Dendritic cell treated with granulocyte-macrophage colony-stimulating factor and Interleukin-4, amounts not matched to agents 40 ng/mL and 50 ng/mL, for 4 days (primary cell): ENCODE data around the gene FAM222B.
"Not testable (repeated sequence)": the region's sequence is repeated elsewhere in the genome, so short reads cannot be mapped to it uniquely, and the experiment has no call there.

ENCODE experiments used
- H3K27ac Mint-ChIP-seq: one replicate; pipeline ENCODE4 v1.8.0; 2022; ENCODE audit warnings: mild to moderate bottlenecking, mixed read lengths
- H3K27me3 Mint-ChIP-seq: one replicate; pipeline ENCODE4 v1.8.0; 2022; ENCODE audit warnings: mild to moderate bottlenecking, mixed read lengths
- H3K36me3 Mint-ChIP-seq: one replicate; pipeline ENCODE4 v1.8.0; 2022; ENCODE audit warnings: low read depth, mixed read lengths
- H3K4me1 Mint-ChIP-seq: one replicate; pipeline ENCODE4 v1.8.0; 2022; ENCODE audit warnings: low read depth, mixed read lengths
- H3K4me3 Mint-ChIP-seq: one replicate; pipeline ENCODE4 v1.8.0; 2022; ENCODE audit warnings: mild to moderate bottlenecking, moderate library complexity, mixed read lengths
- H3K9me3 Mint-ChIP-seq: one replicate; pipeline ENCODE4 v1.8.0; 2022; ENCODE audit warnings: mixed read lengths
- intact Hi-C: fragments of 100-400 bp; cut with micrococcal nuclease; formaldehyde crosslinking; loops from one replicate; pipeline ENCODE4 v1.15.0; 2022

The FAM222B gene

DNA sequence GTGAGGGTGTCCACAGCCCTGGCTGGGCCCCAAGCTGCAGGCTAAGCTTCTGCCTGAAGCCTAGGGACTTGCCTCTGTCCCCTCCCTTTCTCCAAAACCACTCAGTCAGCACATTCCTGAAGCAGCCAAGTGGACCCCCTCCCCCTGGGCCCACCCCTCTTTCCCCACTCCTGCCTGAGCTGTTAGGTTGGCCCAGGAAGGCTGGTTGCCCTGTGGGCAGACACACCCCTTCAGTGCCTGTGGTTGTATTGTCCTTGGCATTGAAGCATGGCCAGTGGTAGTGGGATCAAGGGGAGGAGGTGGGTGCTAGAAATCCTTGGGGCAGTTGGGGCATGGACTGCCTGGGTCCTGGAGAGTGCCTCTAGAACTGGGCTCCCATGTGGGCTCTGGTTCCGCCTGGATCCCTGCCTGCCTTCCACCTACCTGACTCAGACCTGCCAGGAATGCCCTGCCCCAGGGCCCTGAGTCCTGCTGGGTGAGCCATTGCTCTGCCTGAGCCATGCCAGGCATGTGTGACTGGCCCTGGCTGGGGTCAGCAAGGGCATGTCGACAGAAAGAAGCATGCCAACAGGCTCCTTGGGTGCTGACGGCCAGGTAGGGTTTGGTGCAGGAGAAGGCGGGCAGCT is 96.7 kb downstream of the FAM222B start:
- peaks cover 36% of the 10 kb centered on the region for H3K36me3 Mint-ChIP-seq
- no peak overlapping the region for H3K27ac Mint-ChIP-seq
- peaks cover 54% of the 10 kb centered on the region for H3K4me1 Mint-ChIP-seq
- peaks cover 6% of the 10 kb centered on the region for H3K27me3 Mint-ChIP-seq
- no peaks in the 10 kb centered on the region for H3K9me3 Mint-ChIP-seq
- peak overlapping the region; percentile 79 for H3K4me3 Mint-ChIP-seq
- intact Hi-C loops = no loop called here

DNA sequence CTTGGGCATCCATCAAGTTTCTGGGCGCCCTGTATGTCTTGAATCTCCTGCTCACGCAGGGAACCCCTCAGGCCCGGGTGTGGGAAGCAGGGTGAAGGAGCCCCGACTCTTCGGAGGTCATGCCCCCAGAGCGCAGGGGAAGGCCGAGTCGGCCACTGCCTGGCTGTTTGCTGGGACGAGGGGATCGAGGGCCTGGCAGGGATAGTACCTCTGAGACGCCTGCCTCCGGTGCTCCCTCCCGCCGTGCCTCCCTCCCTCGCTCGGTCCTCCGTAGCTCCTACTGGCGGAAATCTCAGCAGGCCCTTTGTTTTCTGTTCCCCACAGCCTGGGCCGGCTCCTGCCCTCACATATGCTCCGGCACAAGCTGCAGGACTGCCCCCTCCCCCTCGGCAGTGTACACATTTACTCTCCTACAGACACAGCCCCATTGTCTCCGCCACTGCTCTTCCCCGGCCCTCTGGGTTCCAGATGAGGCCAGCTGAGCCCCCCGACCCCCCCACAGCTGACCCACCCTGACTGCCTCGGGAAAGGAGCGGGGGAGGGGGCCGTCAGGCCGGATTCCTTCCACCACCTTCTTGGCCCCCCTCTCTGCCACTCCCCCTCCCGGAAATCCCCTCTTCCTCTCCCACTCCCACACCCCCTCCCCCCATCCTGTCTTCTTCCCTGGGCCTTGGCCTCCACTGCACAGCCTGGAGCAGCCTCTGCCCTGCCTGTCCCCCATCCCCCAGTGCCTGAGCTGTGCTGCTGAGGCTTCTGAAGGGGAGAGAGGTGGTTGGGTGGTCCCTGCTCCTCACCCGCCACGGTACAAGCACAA is 97.4 kb downstream of the FAM222B start:
- Mint-ChIP-seq H3K9me3 (no peaks in the 10 kb centered on the region), H3K36me3 (peaks cover 36% of the 10 kb centered on the region), H3K27ac (peak overlapping the region; percentile 85), H3K4me1 (peaks cover 57% of the 10 kb centered on the region), H3K4me3 (peak overlapping the region; percentile 79), H3K27me3 (peaks cover 9% of the 10 kb centered on the region)
- intact Hi-C loops = no loop called here

DNA sequence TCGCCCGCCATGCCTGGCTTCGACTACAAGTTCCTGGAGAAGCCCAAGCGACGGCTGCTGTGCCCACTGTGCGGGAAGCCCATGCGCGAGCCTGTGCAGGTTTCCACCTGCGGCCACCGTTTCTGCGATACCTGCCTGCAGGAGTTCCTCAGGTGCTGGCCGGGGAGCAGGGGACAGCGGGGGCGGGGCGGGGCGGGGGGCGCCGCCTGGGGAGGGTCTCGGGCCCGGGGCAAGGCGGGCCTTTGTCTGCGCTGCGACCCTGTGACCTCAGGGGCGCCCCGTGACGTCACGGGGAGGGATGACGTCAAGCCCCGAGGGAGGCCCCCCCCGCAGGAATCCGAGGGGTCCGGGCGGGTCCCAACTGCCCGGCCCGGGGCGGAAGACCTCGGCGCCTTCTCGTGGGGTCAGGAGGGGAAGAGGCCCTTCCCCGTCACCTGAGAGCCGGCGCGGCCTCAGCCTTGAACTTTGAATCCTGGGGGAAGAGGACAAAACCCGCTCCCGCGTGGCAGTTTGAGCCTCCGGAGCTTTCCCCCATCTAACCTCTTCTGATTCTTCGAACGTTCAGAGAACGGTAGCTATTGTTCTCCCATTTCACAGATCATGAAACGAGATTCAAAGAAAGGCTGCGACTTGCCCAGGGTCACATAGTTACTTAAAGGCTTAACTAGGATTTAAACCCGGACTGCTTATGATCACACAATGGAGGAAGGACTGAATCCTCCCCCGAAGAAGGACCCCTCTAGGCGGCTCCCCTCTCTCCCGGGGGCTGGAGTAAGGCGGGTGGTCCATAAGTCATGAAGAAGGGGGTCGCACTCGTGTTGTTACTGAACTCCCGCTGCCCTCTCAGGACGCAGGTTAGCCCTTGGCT is 98.3 kb downstream of the FAM222B start:
- no peaks in the 10 kb centered on the region for H3K9me3 Mint-ChIP-seq
- H3K36me3 Mint-ChIP-seq = peaks cover 33% of the 10 kb centered on the region
- peak overlapping the region; percentile 79 for H3K4me3 Mint-ChIP-seq
- H3K27ac Mint-ChIP-seq = peak overlapping the region; percentile 85
- H3K27me3 Mint-ChIP-seq = peaks cover 13% of the 10 kb centered on the region
- intact Hi-C loops = no loop called here
- H3K4me1 Mint-ChIP-seq = peaks cover 57% of the 10 kb centered on the region

DNA sequence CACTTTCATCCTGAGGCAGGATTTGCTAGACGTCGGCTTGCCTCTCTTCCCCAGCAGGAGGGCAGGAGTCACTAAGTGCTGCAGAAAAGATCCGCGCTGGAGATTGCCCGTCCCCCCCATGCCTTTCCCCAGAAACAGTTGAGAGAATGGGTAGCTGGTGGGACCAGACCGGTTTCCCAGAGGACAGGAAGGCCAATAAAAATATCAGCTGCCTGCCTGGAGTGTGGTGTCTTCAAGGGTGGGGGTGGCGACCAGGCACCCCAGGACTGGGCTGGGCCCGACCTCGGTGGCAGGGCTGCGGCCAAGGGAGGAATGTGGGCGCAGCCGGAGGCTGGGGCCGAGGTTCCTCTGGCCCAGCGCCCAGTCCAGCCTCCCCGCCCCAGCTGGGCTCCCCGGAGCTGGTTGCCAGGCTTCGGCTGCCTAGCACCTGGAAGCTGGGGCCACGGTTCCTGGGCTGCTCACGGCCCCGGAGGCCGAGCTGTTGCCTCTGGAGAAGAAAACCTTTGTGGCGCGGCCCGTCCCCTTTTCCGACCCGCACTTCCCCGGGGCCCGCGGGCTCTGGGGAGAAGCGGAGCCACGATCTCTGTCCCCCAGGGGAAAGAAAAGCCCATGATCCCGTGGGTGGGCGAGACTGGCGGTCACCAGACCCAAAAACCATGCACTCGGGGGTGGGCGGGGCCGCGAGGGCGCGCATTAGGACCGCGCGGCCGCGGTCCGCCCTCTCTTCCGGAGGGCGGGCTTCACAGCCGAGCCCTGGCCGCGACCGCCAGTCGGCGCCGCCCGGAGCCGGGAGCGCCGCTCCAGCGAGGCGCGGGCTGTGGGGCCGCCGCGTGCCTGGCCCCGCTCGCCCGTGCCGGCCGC is 99.1 kb downstream of the FAM222B start, which contains the start of gene TRAF4:
TRAF4 (plus strand) TSS at position 769 of the 861 bp plus-strand sequence. CDS start 102 bp downstream, outside the sequence.
- peak within 1 kb of the TSS; percentile 85 for H3K27ac Mint-ChIP-seq
- H3K36me3 Mint-ChIP-seq = peaks cover 25% of the 10 kb centered on the region
- peak within 1 kb of the TSS; percentile 79 for H3K4me3 Mint-ChIP-seq
- H3K4me1 Mint-ChIP-seq = peaks cover 57% of the 10 kb centered on the region
- no peaks in the 10 kb centered on the region for H3K9me3 Mint-ChIP-seq
- H3K27me3 Mint-ChIP-seq = peaks cover 18% of the 10 kb centered on the region
- intact Hi-C loops = loop anchor here (1.0 kb wide), 1 partner anchor 15 kb away; the partner anchor contains the start of gene NEK8

GRCh38 chr17:28741358-28742349 is 100.9 kb downstream of the FAM222B start:
- Mint-ChIP-seq H3K27ac (peak overlapping the region; percentile 85), H3K27me3 (peaks cover 22% of the 10 kb centered on the region), H3K36me3 (peaks cover 6% of the 10 kb centered on the region), H3K4me3 (no peak overlapping the region), H3K9me3 (no peaks in the 10 kb centered on the region), H3K4me1 (peaks cover 50% of the 10 kb centered on the region)
- intact Hi-C loops = no loop called here

GRCh38 chr17:28740406-28741357 is 101.9 kb downstream of the FAM222B start:
- no peaks in the 10 kb centered on the region for H3K9me3 Mint-ChIP-seq
- H3K27me3 Mint-ChIP-seq = peaks cover 22% of the 10 kb centered on the region
- peaks cover 6% of the 10 kb centered on the region for H3K36me3 Mint-ChIP-seq
- no peak overlapping the region for H3K4me3 Mint-ChIP-seq
- peak overlapping the region; percentile 85 for H3K27ac Mint-ChIP-seq
- H3K4me1 Mint-ChIP-seq = peaks cover 40% of the 10 kb centered on the region
- intact Hi-C loops = no loop called here

DNA sequence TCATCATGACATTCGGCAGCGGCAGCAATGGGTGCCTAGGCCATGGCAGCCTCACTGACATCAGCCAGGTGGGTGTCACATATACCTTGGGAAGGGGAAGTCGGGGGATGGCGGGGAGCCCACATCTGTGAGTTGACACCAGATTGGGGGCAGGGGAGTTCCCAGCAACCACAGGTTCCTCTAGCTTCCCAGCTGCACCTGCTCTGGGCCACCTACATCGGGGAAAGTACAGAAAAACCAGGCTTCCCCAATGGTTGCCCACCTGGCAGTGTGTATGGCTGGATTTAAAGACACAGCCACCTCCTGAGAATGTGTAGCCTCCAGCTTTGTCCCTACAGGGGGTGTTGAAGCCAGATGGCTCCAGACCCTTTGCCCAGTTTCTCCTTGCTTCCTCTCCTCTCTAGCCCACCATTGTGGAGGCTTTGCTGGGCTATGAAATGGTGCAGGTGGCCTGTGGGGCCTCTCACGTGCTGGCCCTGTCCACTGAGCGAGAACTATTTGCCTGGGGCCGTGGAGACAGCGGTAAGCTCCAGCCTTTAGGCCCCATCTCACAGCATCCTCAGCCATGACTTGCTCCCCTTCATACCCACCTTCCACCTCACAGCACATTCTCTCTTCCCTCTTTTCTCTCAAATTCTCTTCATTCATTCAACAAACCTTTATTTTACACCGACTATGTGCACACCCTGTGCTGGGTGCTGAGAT is 103.8 kb downstream of the FAM222B start:
- H3K4me3 Mint-ChIP-seq = no peak overlapping the region
- peaks cover 28% of the 10 kb centered on the region for H3K4me1 Mint-ChIP-seq
- H3K9me3 Mint-ChIP-seq = no peaks in the 10 kb centered on the region
- intact Hi-C loops = no loop called here
- no peaks in the 10 kb centered on the region for H3K36me3 Mint-ChIP-seq
- no peak overlapping the region for H3K27ac Mint-ChIP-seq
- peaks cover 17% of the 10 kb centered on the region for H3K27me3 Mint-ChIP-seq

DNA sequence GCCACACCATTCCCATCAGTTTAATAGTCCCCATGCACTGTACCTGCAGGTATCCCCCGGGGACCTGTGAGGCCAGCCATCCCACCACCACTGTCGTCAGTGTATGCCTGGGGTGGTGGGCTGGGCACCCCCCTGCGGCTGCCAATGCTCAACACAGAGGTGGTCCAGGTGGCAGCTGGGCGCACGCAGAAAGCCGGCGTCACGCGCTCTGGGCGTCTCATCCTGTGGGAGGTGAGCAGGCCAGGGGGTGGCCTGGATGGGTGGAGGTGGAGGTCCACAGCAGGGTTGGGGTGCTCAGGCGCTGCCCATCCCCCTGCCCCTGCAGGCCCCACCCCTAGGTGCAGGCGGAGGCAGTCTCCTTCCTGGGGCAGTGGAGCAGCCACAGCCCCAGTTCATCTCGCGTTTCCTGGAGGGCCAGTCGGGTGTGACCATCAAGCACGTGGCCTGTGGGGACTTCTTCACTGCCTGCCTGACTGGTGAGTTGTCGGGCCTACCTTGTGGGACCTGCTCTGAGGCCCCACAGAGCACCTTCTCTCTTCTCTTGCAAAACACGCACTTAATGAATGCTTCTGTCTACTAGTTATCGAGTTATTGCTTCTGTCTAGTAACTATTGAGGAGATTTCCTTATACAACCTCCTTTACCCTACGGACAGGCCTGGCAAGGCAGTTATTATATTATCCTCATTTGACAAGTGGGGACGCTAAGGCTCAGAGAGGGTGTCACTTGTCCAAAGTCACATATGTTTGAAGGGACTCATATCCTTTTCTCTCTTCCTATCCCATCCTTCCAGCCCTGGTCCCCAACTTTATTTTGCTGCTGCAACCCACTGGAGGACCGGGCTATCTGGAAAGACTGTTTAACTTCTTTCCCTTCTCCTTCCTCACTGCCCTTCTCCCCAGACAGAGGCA is 104.6 kb downstream of the FAM222B start:
- no peaks in the 10 kb centered on the region for H3K9me3 Mint-ChIP-seq
- H3K4me1 Mint-ChIP-seq = peaks cover 24% of the 10 kb centered on the region
- intact Hi-C loops = no loop called here
- H3K27ac Mint-ChIP-seq = no peak overlapping the region
- no peaks in the 10 kb centered on the region for H3K36me3 Mint-ChIP-seq
- H3K27me3 Mint-ChIP-seq = peaks cover 17% of the 10 kb centered on the region
- no peak overlapping the region for H3K4me3 Mint-ChIP-seq

- H3K27ac Mint-ChIP-seq = no peak overlapping the region
- intact Hi-C loops = no loop called here
- H3K27me3 Mint-ChIP-seq = peaks cover 17% of the 10 kb centered on the region
- no peak overlapping the region for H3K4me3 Mint-ChIP-seq
- no peaks in the 10 kb centered on the region for H3K36me3 Mint-ChIP-seq
- H3K4me1 Mint-ChIP-seq = peaks cover 17% of the 10 kb centered on the region
- H3K9me3 Mint-ChIP-seq = no peaks in the 10 kb centered on the region
Measured at GRCh38 chr17:28737316-28737715, 105.3 kb downstream of the FAM222B start.

DNA sequence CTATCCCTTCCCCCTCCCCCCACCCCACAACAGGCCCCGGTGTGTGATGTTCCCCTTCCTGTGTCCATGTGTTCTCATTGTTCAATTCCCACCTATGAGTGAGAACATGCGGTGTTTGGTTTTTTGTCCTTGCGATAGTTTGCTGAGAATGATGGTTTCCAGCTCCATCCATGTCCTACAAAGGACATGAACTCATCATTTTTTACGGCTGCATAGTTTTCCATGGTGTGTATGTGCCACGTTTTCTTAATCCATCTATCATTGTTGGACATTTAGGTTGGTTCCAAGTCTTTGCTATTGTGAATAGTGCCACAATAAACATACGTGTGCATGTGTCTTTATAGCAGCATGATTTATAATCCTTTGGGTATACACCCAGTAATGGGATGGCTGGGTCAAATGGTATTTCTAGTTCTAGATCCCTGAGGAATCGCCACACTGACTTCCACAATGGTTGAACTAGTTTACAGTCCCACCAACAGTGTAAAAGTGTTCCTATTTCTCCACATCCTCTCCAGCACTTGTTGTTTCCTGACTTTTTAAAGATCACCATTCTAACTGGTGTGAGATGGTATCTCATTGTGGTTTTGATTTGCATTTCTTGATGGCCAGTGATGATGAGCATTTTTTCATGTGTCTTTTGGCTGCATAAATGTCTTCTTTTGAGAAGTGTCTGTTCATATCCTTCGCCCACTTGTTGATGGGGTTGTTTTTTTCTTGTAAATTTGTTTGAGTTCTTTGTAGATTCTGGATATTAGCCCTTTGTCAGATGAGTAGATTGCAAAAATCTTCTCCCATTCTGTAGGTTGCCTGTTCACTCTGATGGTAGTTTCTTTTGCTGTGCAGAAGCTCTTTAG is 106.4 kb downstream of the FAM222B start:
- H3K27ac Mint-ChIP-seq, H3K4me3 Mint-ChIP-seq, intact Hi-C loops, H3K36me3 Mint-ChIP-seq, H3K9me3 Mint-ChIP-seq, H3K4me1 Mint-ChIP-seq: not testable (repeated sequence)
- H3K27me3 Mint-ChIP-seq = peaks cover 17% of the 10 kb centered on the region
